Caco-2 (cell line): ENCODE data around the gene CSMD2. TPM values are rescaled to one million over a fixed set of nuclear protein-coding genes. Genes with fewer than 3 reads are reported as not detected.

Experiments used
- BruUV-seq: library from RNA; stranded (reverse); fragments of 400-500 nt; replicated peaks from 2 replicates; lab custom pipeline; 2021; lab: Mats Ljungman, UMichigan
- CTCF ChIA-PET: fragments of 300-600 bp; sonication (Branson Sonifier 250); formaldehyde crosslinking; loops from one replicate; lab custom pipeline; 2022; ENCODE audit warnings: antibody characterized with exemption; lab: Charles Lee
- POLR2A ChIA-PET: fragments of 300-600 bp; sonication (Branson Sonifier 250); formaldehyde crosslinking; loops from one replicate; lab custom pipeline; 2022; ENCODE audit warnings: antibody characterized with exemption; lab: Charles Lee
- DNase-seq, 2 experiments: peaks; one replicate each; pipeline versions ENCODE4 v3.0.0 to v3.0.0-alpha.2; 2020 to 2022
- H3K27me3 ChIP-seq: replicated peaks from 2 replicates; pipeline ENCODE4 v1.6.0; 2011; ENCODE audit warnings: low read length; ENCODE audit not compliant: control insufficient read depth, insufficient read depth
- H3K36me3 ChIP-seq: 2 replicates; pipeline ENCODE4 v1.5.1; 2011; ENCODE audit warnings: low read length; ENCODE audit not compliant: control insufficient read depth, insufficient read depth
- H3K4me1 ChIP-seq: fragments of 250-450 bp; sonication (Bioruptor Pico); 2 replicates; pipeline ENCODE4 v1.5.1; 2020; ENCODE audit warnings: mild to moderate bottlenecking
- H3K4me3 ChIP-seq: 2 replicates; pipeline ENCODE4 v1.5.1; 2011; ENCODE audit warnings: low read depth, mild to moderate bottlenecking, control low read depth, low read length
- H3K9me3 ChIP-seq: fragments of 250-450 bp; sonication (Bioruptor Pico); 2 replicates; pipeline ENCODE4 v1.5.1; 2020; ENCODE audit warnings: mild to moderate bottlenecking, moderate library complexity
- H3K27ac Mint-ChIP-seq: one replicate; pipeline ENCODE4 v1.8.0; 2022; ENCODE audit warnings: mixed read lengths; ENCODE audit not compliant: unreplicated experiment
- H3K27me3 Mint-ChIP-seq: one replicate; pipeline ENCODE4 v1.8.0; 2022; ENCODE audit warnings: mixed read lengths; ENCODE audit not compliant: insufficient read depth, unreplicated experiment
- H3K36me3 Mint-ChIP-seq: one replicate; pipeline ENCODE4 v1.8.0; 2022; ENCODE audit warnings: mild to moderate bottlenecking, mixed read lengths; ENCODE audit not compliant: insufficient read depth, unreplicated experiment
- H3K4me1 Mint-ChIP-seq: one replicate; pipeline ENCODE4 v1.8.0; 2022; ENCODE audit warnings: low read depth, mixed read lengths; ENCODE audit not compliant: unreplicated experiment
- H3K4me3 Mint-ChIP-seq: one replicate; pipeline ENCODE4 v1.8.0; 2022; ENCODE audit warnings: mild to moderate bottlenecking, moderate library complexity, mixed read lengths; ENCODE audit not compliant: unreplicated experiment
- H3K9me3 Mint-ChIP-seq: one replicate; pipeline ENCODE4 v1.8.0; 2022; ENCODE audit warnings: mixed read lengths; ENCODE audit not compliant: unreplicated experiment
- CTCF ChIP-seq, 2 experiments: fragments of 200-600 bp in 1 of 2; IDR thresholded peaks; 1 replicate in 1 of 2; 2 replicates in 1 of 2; pipeline versions ENCODE4 v1.5.1 to v1.8.0; 2011 to 2022; ENCODE audit warnings: antibody characterized with exemption in 1 of 2, control low read depth in 1 of 2, inconsistent platforms in 1 of 2, low read depth in 1 of 2, low read length in 1 of 2, mild to moderate bottlenecking in 1 of 2, moderate library complexity in 1 of 2; ENCODE audit not compliant: insufficient read depth in 1 of 2, severe bottlenecking in 1 of 2, unreplicated experiment in 1 of 2
- intact Hi-C: fragments of 100-400 bp; cut with micrococcal nuclease; formaldehyde crosslinking; loops from one replicate; pipeline ENCODE4 v1.10.0; 2022; ENCODE audit not compliant: unreplicated experiment
- total RNA-seq: library from RNA; stranded (reverse); gene quantifications from 2 replicates; pipeline ENCODE4 v1.2.3, GENCODE V29; 2022

CSMD2 gene
- total RNA-seq, 1 experiment from 2014 or later, result not detected

GRCh38 chr1:33670567-33670966, 494.5 kb downstream of the CSMD2 start:
- Mint-ChIP-seq H3K27me3 (peaks cover 9% of the 10 kb centered on the region), H3K9me3 (peaks cover 9% of the 10 kb centered on the region)

GRCh38 chr1:33668695-33669094, 496.3 kb downstream of the CSMD2 start:
- Mint-ChIP-seq H3K4me1 (no peaks in the 10 kb centered on the region), H3K36me3 (no peaks in the 10 kb centered on the region), H3K4me3 (no peak overlapping the region), H3K27ac (no peak overlapping the region), H3K9me3 (peaks cover 9% of the 10 kb centered on the region), H3K27me3 (peaks cover 12% of the 10 kb centered on the region)
- ChIA-PET POLR2A (no interaction called here), CTCF (no interaction called here)
- no peak for DNase-seq
- no TSS peak for BruUV-seq
- intact Hi-C loops, result no loop called here
- no peak overlapping the region for H3K4me3 ChIP-seq
- no peaks in the 10 kb centered on the region for H3K27me3 ChIP-seq
- no peaks in the 10 kb centered on the region for H3K4me1 ChIP-seq
- no peaks in the 10 kb centered on the region for H3K9me3 ChIP-seq
- H3K36me3 ChIP-seq, result no peaks in the 10 kb centered on the region
- no peak for TF ChIP-seq CTCF (IDR thresholded peaks at IDR 0.05; ENCODE audit: insufficient read depth in 1 of 2, low read depth in 1 of 2, low read length in 1 of 2, severe bottlenecking in 1 of 2, unreplicated experiment in 1 of 2)

More at GRCh38 chr1:33670567-33670966, 494.5 kb downstream of the CSMD2 start:
- Mint-ChIP-seq H3K4me3 (no peak overlapping the region), H3K4me1 (no peaks in the 10 kb centered on the region), H3K27ac (no peak overlapping the region), H3K36me3 (no peaks in the 10 kb centered on the region)
- Histone ChIP-seq H3K27me3 (no peaks in the 10 kb centered on the region), H3K36me3 (no peaks in the 10 kb centered on the region), H3K4me1 (no peaks in the 10 kb centered on the region), H3K9me3 (no peaks in the 10 kb centered on the region), H3K4me3 (no peak overlapping the region)
- intact Hi-C loops, result no loop called here
- ChIA-PET CTCF (no interaction called here), POLR2A (no interaction called here)
- TF ChIP-seq CTCF (IDR thresholded peaks at IDR 0.05; ENCODE audit: insufficient read depth in 1 of 2, low read depth in 1 of 2, low read length in 1 of 2, severe bottlenecking in 1 of 2, unreplicated experiment in 1 of 2), result no peak
- BruUV-seq, result no TSS peak
- DNase-seq, result no peak

GRCh38 chr1:33667386-33668282, 497.4 kb downstream of the CSMD2 start:
- no peaks in the 10 kb centered on the region for H3K36me3 Mint-ChIP-seq
- TF ChIP-seq CTCF (IDR thresholded peaks at IDR 0.05; ENCODE audit: insufficient read depth in 1 of 2, low read depth in 1 of 2, low read length in 1 of 2, severe bottlenecking in 1 of 2, unreplicated experiment in 1 of 2), result no peak
- no TSS peak for BruUV-seq
- no peaks in the 10 kb centered on the region for H3K9me3 Mint-ChIP-seq
- no peaks in the 10 kb centered on the region for H3K4me1 Mint-ChIP-seq
- no peaks in the 10 kb centered on the region for H3K9me3 ChIP-seq
- H3K4me3 ChIP-seq, result no peak overlapping the region
- H3K27me3 ChIP-seq, result no peaks in the 10 kb centered on the region
- no peak for DNase-seq
- ChIA-PET POLR2A (no interaction called here), CTCF (no interaction called here)
- no peaks in the 10 kb centered on the region for H3K4me1 ChIP-seq
- H3K27me3 Mint-ChIP-seq, result peaks cover 12% of the 10 kb centered on the region
- H3K4me3 Mint-ChIP-seq, result no peak overlapping the region
- H3K36me3 ChIP-seq, result no peaks in the 10 kb centered on the region
- intact Hi-C loops, result no loop called here
- no peak overlapping the region for H3K27ac Mint-ChIP-seq
